Upper lobe of right lung (tissue), 1 donor: Measurements from ENCODE around the gene PAIP1. TPM values are rescaled to one million over a fixed set of nuclear protein-coding genes. Genes with fewer than 3 reads are reported as not detected.

Experiments
- ATAC-seq: fragments of 200-7000 bp; cut with Tn5 transposase; one replicate; pipeline ENCODE4 v1.9.1; 2020; ENCODE audit warnings: mild to moderate bottlenecking, moderate library complexity
- DNase-seq: peaks from one replicate; pipeline ENCODE4 v3.0.0-alpha.2; 2020
- H3K27ac ChIP-seq: fragments of 200-600 bp; one replicate; pipeline ENCODE4 v1.8.0; 2022
- H3K27me3 ChIP-seq: fragments of 200-600 bp; one replicate; pipeline ENCODE4 v1.8.0; 2022; ENCODE audit warnings: mild to moderate bottlenecking
- H3K36me3 ChIP-seq: fragments of 200-600 bp; one replicate; pipeline ENCODE4 v1.8.0; 2022
- H3K4me1 ChIP-seq: fragments of 200-600 bp; one replicate; pipeline ENCODE4 v1.8.0; 2022
- H3K4me3 ChIP-seq: fragments of 200-600 bp; one replicate; pipeline ENCODE4 v1.8.0; 2022; ENCODE audit warnings: mild to moderate bottlenecking
- H3K9me3 ChIP-seq: fragments of 200-600 bp; one replicate; pipeline ENCODE4 v1.8.0; 2022
- CTCF ChIP-seq: fragments of 200-600 bp; IDR thresholded peaks from one replicate; pipeline ENCODE4 v1.8.0; 2022; ENCODE audit warnings: antibody characterized with exemption
- intact Hi-C: fragments of 100-400 bp; cut with DNase I; formaldehyde crosslinking; loops from one replicate; pipeline ENCODE4 v1.11.0; 2022
- long read RNA-seq: library from polyadenylated mRNA; unstranded; transcript quantifications from one replicate; pipeline ENCODE4 v2.0.0, GENCODE V29; 2021
- total RNA-seq: library from RNA; stranded (reverse); fragmentation: NEBNext Ultra II Directional; extraction: Animal tissue kit (Norgen Biotek cat#: 25700); gene quantifications from one replicate; pipeline ENCODE4 v1.2.1, GENCODE V29; 2021
- donor health status: DM: no; HTN: yes; CAD: no; lungs with severe emphysema.

The PAIP1 gene
- total RNA-seq = 82.3 TPM
- long read RNA-seq, transcript PAIP1-203 (11 exons, 1,734 nt) = minor isoform, 87 of 236 reads
- long read RNA-seq, transcript PAIP1-201 (11 exons, 2,782 nt) = major isoform, 128 of 236 reads
- long read RNA-seq, partial matches to known transcripts = 3 of 236 reads
- long read RNA-seq, other reads (novel, unspliced or antisense) = 17 of 236 reads

GRCh38 chr5:43556857-43557542, at the start of gene PAIP1:
Gene PAIP1 (minus strand): TSS chr5:43557077. CDS start chr5:43556846, 231 bp downstream.
- Histone ChIP-seq H3K27ac (peak within 1 kb of the TSS; percentile 98), H3K4me3 (peak within 1 kb of the TSS; percentile 74), H3K36me3 (peaks cover 24% of the 10 kb centered on the region), H3K4me1 (peaks cover 24% of the 10 kb centered on the region), H3K27me3 (no peaks in the 10 kb centered on the region), H3K9me3 (no peaks in the 10 kb centered on the region)
- peak; percentile 94 for DNase-seq
- intact Hi-C loops = no loop called here
- peak; percentile 62 for TF ChIP-seq CTCF
- peak; percentile 95 for ATAC-seq

GRCh38 chr5:43606351-43606750, 49.5 kb upstream of the PAIP1 start:
- H3K27me3 ChIP-seq = no peaks in the 10 kb centered on the region
- TF ChIP-seq CTCF = no peak
- no peaks in the 10 kb centered on the region for H3K9me3 ChIP-seq
- no peak overlapping the region for H3K27ac ChIP-seq
- peaks cover 20% of the 10 kb centered on the region for H3K4me1 ChIP-seq
- no peak for ATAC-seq
- intact Hi-C loops = no loop called here
- DNase-seq = no peak
- H3K36me3 ChIP-seq = peaks cover 24% of the 10 kb centered on the region
- H3K4me3 ChIP-seq = no peak overlapping the region

- no peaks in the 10 kb centered on the region for H3K27me3 ChIP-seq
- ATAC-seq (no peak), DNase-seq (no peak)
- no peak overlapping the region for H3K4me3 ChIP-seq
- peaks cover 9% of the 10 kb centered on the region for H3K36me3 ChIP-seq
- no peak for TF ChIP-seq CTCF
- intact Hi-C loops = no loop called here
- peak overlapping the region; percentile 88 for H3K27ac ChIP-seq
- no peaks in the 10 kb centered on the region for H3K9me3 ChIP-seq
- H3K4me1 ChIP-seq = peaks cover 20% of the 10 kb centered on the region
Observed at GRCh38 chr5:43604699-43605098, 47.8 kb upstream of the PAIP1 start.

- intact Hi-C loops = no loop called here
- Histone ChIP-seq H3K36me3 (no peaks in the 10 kb centered on the region), H3K27me3 (no peaks in the 10 kb centered on the region), H3K9me3 (no peaks in the 10 kb centered on the region), H3K4me3 (peak overlapping the region; percentile 87), H3K27ac (peak overlapping the region; percentile 88), H3K4me1 (peaks cover 20% of the 10 kb centered on the region)
- ATAC-seq = peak; percentile 90
- no peak for TF ChIP-seq CTCF
- DNase-seq = peak; percentile 82
Observed at GRCh38 chr5:43603344-43604217, 46.7 kb upstream of the PAIP1 start.

- TF ChIP-seq CTCF = no peak
- Histone ChIP-seq H3K4me1 (peaks cover 20% of the 10 kb centered on the region), H3K27me3 (no peaks in the 10 kb centered on the region), H3K4me3 (peak within 1 kb of the TSS; percentile 87), H3K27ac (peak within 1 kb of the TSS; percentile 88), H3K36me3 (no peaks in the 10 kb centered on the region), H3K9me3 (no peaks in the 10 kb centered on the region)
- peak; percentile 92 for DNase-seq
- intact Hi-C loops = no loop called here
- peak; percentile 94 for ATAC-seq
Observed at GRCh38 chr5:43602461-43603343, 45.8 kb upstream of the PAIP1 start, which contains the start of gene NNT. Gene NNT (plus strand): TSS chr5:43603180. CDS start chr5:43609196, 6,016 bp downstream.
